ENCODE data around the gene SAT2.
A peak's percentile ranks its signal among the peaks of the same experiment; 100 is the strongest.

Gene SAT2

GRCh38 chr17:7656958-7657609 is 29.5 kb upstream of the SAT2 start:
- Histone ChIP-seq H3K27ac (peak overlapping the region in 1 of 2 donors; percentile 47), H3K4me3 (no peak overlapping the region)
- no peak for TF ChIP-seq CTCF (IDR thresholded peaks at IDR 0.05)
- DNase-seq (ENCODE audit: low spot score): no peak

GRCh38 chr17:7655541-7655840 is 27.9 kb upstream of the SAT2 start:
- no peak overlapping the region for H3K27ac ChIP-seq
- TF ChIP-seq CTCF (IDR thresholded peaks at IDR 0.05): no peak
- H3K4me3 ChIP-seq: no peak overlapping the region
- DNase-seq (ENCODE audit: low spot score): no peak

- DNase-seq (ENCODE audit: low spot score): no peak
- Histone ChIP-seq H3K4me3 (no peak overlapping the region), H3K27ac (no peak overlapping the region)
- no peak for TF ChIP-seq CTCF (IDR thresholded peaks at IDR 0.05)
Observed at GRCh38 chr17:7654832-7655540, 27.4 kb upstream of the SAT2 start.

GRCh38 chr17:7652388-7653356 is 25.1 kb upstream of the SAT2 start:
- TF ChIP-seq CTCF (IDR thresholded peaks at IDR 0.05): no peak
- Histone ChIP-seq H3K4me3 (no peak overlapping the region), H3K27ac (peak overlapping the region in 1 of 2 donors; percentile 62)
- no peak for DNase-seq (ENCODE audit: low spot score)

- no peak for DNase-seq (ENCODE audit: low spot score)
- TF ChIP-seq CTCF (IDR thresholded peaks at IDR 0.05): no peak
- H3K27ac ChIP-seq: peak overlapping the region in 1 of 2 donors; percentile 62
- H3K4me3 ChIP-seq: peak overlapping the region; percentile 74
Observed at GRCh38 chr17:7651665-7652387, 24.2 kb upstream of the SAT2 start.

- Histone ChIP-seq H3K4me3 (peak overlapping the region; percentile 74), H3K27ac (peak overlapping the region in 1 of 2 donors; percentile 62)
- no peak for DNase-seq (ENCODE audit: low spot score)
- TF ChIP-seq CTCF (IDR thresholded peaks at IDR 0.05): no peak
Observed at GRCh38 chr17:7651097-7651664, 23.6 kb upstream of the SAT2 start.
